ENCODE results near the gene CDKL1. TPM values are rescaled to one million over a fixed set of nuclear protein-coding genes. Genes with fewer than 3 reads are reported as not detected.

Gene CDKL1
- polyA plus RNA-seq, 3 donors: 1.2 to 2.5 (median 1.3) TPM

DNA sequence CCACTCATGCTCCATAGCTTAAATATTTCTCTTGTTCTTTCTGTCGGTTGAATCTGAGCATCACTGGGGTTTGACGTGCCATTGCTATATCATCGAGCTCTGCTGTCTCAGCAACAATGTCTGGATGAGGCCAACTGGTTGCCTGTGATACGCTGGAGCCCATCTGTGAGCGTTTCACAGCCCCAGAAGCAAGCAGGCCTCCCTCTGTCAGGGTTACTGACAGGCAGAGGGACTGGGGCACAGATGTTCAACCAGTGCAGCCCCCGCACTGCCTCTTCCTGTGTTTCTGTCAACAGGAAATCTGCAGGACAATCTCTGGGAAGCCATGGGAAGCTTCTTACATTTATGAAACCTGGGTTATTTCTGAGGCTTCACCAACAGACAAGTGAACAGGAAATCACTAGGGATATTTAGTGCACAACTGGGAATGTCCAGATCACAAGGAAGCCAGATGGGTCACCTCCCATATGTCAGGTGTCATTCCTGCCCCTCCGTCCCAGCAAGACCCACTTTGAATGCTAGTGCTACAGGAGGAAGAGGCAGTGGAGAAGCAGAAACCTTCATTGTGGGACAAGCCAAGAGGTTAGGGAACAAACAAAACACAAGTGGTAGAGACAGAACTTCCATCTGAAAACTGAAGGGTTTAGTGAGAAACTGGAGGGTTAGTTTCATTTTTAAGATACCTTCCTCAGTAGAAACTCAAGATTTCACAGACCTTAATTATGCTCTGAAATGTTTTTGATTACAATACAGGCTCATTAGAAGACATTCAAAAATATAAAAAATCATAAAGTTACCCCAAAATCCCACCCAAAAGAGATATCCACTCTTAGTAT is 60.5 kb downstream of the CDKL1 start:
- intact Hi-C loops (cut with micrococcal nuclease): no loop called here
- H3K4me1 Mint-ChIP-seq: peaks cover 11% of the 10 kb centered on the region
- H3K4me3 Mint-ChIP-seq: peak overlapping the region in 1 of 2 donors; percentile 48
- no peaks in the 10 kb centered on the region for H4K20me1 ChIP-seq (ENCODE audit: insufficient read depth, low read length)
- no peak overlapping the region for H2AFZ ChIP-seq (ENCODE audit: insufficient read depth, low read depth, low read length, poor library complexity, severe bottlenecking)
- peaks cover 15 to 32% of the 10 kb centered on the region in 2 donors for H3K36me3 ChIP-seq (replicated peaks in 1 of 2; ENCODE audit: control insufficient read depth in 1 of 2, insufficient read depth in 2 of 2, low read length in 2 of 2)
- no peaks in the 10 kb centered on the region for H3K27me3 Mint-ChIP-seq (ENCODE audit: low read depth in 3 of 3)
- H3K9me3 ChIP-seq (replicated peaks in 1 of 2; ENCODE audit: control insufficient read depth in 1 of 2, insufficient read depth in 1 of 2, low read length in 2 of 2): no peaks in the 10 kb centered on the region
- no peak overlapping the region for H3K9ac ChIP-seq (ENCODE audit: insufficient read depth, low read length, poor library complexity, severe bottlenecking)
- H3K4me3 ChIP-seq (replicated peaks in 1 of 3; ENCODE audit: low read depth in 2 of 3, low read length in 3 of 3): no peak overlapping the region
- TF ChIP-seq CTCF (IDR thresholded peaks at IDR 0.05): no peak
- no peak overlapping the region for H3K4me2 ChIP-seq (replicated peaks; ENCODE audit: extremely low read depth, low read length, poor library complexity, severe bottlenecking)
- no peak for DNase-seq
- H3K27ac Mint-ChIP-seq: peak overlapping the region in 2 of 7 donors; percentile 49 to 50
- H3K4me1 ChIP-seq (ENCODE audit: control insufficient read depth in 1 of 2, insufficient read depth in 2 of 2, low read length in 2 of 2): no peaks in the 10 kb centered on the region
- H3K79me2 ChIP-seq (ENCODE audit: insufficient read depth, low read length): no peaks in the 10 kb centered on the region
- WGBS (ENCODE audit: insufficient coverage): 6% methylated on average over 6 of the region's 7 CpGs
- no peaks in the 10 kb centered on the region for H3K9me3 Mint-ChIP-seq
- H3K36me3 Mint-ChIP-seq: peaks cover 37 to 38% of the 10 kb centered on the region in 2 donors
- H3K27me3 ChIP-seq (ENCODE audit: control insufficient read depth in 2 of 2, insufficient read depth in 2 of 2, low read length in 2 of 2): no peaks in the 10 kb centered on the region
- H3K27ac ChIP-seq (ENCODE audit: low read depth in 1 of 2, low read length in 2 of 2): peak overlapping the region in 1 of 2 donors; percentile 50

DNA sequence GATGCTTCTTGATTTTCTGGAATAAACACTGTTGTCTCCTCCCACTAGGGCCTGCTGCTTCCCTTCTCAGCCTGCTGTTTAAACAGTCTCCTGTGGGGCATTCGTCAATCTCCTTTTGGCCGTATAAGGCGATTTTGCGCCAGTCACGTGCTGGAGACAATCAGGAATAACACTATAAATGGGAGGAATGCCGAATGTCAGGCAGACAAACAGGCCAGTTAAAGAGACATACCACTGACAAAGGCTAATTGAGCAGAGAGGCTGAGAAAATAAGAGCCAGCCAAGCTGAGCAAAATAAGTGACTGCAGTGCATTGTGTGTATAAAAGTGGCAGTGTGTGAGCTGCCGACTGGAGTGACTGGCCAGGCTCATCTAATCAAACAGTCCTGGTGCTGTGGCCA is 61.3 kb downstream of the CDKL1 start:
- peaks cover 11% of the 10 kb centered on the region for H3K4me1 Mint-ChIP-seq
- no peaks in the 10 kb centered on the region for H3K9me3 ChIP-seq (replicated peaks in 1 of 2; ENCODE audit: control insufficient read depth in 1 of 2, insufficient read depth in 1 of 2, low read length in 2 of 2)
- no peak overlapping the region for H3K9ac ChIP-seq (ENCODE audit: insufficient read depth, low read length, poor library complexity, severe bottlenecking)
- no peaks in the 10 kb centered on the region for H3K4me1 ChIP-seq (ENCODE audit: control insufficient read depth in 1 of 2, insufficient read depth in 2 of 2, low read length in 2 of 2)
- H3K4me3 ChIP-seq (replicated peaks in 1 of 3; ENCODE audit: low read depth in 2 of 3, low read length in 3 of 3): no peak overlapping the region
- no peaks in the 10 kb centered on the region for H4K20me1 ChIP-seq (ENCODE audit: insufficient read depth, low read length)
- peaks cover 17 to 39% of the 10 kb centered on the region in 2 donors for H3K36me3 ChIP-seq (replicated peaks in 1 of 2; ENCODE audit: control insufficient read depth in 1 of 2, insufficient read depth in 2 of 2, low read length in 2 of 2)
- no peak overlapping the region for H2AFZ ChIP-seq (ENCODE audit: insufficient read depth, low read depth, low read length, poor library complexity, severe bottlenecking)
- no peak for TF ChIP-seq CTCF (IDR thresholded peaks at IDR 0.05)
- peaks cover 34 to 39% of the 10 kb centered on the region in 2 donors for H3K36me3 Mint-ChIP-seq
- H3K4me3 Mint-ChIP-seq: no peak overlapping the region
- intact Hi-C loops (cut with micrococcal nuclease): no loop called here
- no peak for DNase-seq
- H3K27me3 ChIP-seq (ENCODE audit: control insufficient read depth in 2 of 2, insufficient read depth in 2 of 2, low read length in 2 of 2): no peaks in the 10 kb centered on the region
- H3K9me3 Mint-ChIP-seq: no peaks in the 10 kb centered on the region
- H3K27me3 Mint-ChIP-seq (ENCODE audit: low read depth in 3 of 3): no peaks in the 10 kb centered on the region
- no peak overlapping the region for H3K27ac ChIP-seq (ENCODE audit: low read depth in 1 of 2, low read length in 2 of 2)
- H3K79me2 ChIP-seq (ENCODE audit: insufficient read depth, low read length): no peaks in the 10 kb centered on the region
- H3K4me2 ChIP-seq (replicated peaks; ENCODE audit: extremely low read depth, low read length, poor library complexity, severe bottlenecking): no peak overlapping the region
- WGBS (ENCODE audit: insufficient coverage): 84% methylated on average over 6 of the region's 7 CpGs
- H3K27ac Mint-ChIP-seq: peak overlapping the region in 1 of 7 donors; percentile 60
